ENCODE measurements around the gene TMEM213.
A peak's percentile ranks its signal among the peaks of the same experiment; 100 is the strongest.

The TMEM213 gene

GRCh38 chr7:138885383-138886147 lies 87.8 kb downstream of the TMEM213 start:
- DNase-seq (ENCODE audit: low read depth, low spot score), result no peak
- H3K4me3 ChIP-seq (ENCODE audit: low read depth, low read length), result no peak overlapping the region
- ChIA-PET CTCF (interaction anchor here (0.7 to 12.0 kb wide), 41 partner anchors 8 to 385 kb away, joined by 3 to 207 read pairs (median 4); no protein-coding TSS in a partner anchor), POLR2A (no interaction called here)
- TF ChIP-seq, protein P1, sequence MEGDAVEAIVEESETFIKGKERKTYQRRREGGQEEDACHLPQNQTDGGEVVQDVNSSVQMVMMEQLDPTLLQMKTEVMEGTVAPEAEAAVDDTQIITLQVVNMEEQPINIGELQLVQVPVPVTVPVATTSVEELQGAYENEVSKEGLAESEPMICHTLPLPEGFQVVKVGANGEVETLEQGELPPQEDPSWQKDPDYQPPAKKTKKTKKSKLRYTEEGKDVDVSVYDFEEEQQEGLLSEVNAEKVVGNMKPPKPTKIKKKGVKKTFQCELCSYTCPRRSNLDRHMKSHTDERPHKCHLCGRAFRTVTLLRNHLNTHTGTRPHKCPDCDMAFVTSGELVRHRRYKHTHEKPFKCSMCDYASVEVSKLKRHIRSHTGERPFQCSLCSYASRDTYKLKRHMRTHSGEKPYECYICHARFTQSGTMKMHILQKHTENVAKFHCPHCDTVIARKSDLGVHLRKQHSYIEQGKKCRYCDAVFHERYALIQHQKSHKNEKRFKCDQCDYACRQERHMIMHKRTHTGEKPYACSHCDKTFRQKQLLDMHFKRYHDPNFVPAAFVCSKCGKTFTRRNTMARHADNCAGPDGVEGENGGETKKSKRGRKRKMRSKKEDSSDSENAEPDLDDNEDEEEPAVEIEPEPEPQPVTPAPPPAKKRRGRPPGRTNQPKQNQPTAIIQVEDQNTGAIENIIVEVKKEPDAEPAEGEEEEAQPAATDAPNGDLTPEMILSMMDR (IDR thresholded peaks at IDR 0.05; ENCODE audit: insufficient read depth, low read length, missing control alignments), result no peak

DNA sequence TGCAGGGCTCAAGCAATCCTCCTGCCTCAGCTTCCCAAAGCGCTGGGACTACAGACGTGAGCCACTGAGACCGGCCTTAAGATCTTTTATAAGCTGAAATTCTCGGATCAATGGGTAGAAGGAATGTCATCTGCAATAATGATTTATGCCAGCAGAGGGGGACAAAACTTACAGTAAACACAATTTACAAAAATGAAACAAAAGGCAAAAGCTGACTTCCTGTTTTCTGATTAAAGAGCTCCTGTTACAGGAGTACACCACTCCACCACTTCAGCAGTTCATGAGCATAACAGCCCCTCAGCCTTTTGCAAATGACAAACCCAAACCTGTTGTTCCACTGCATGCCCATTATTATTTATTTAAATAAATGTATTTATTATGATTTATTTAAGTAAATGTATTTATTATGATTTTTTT lies 88.7 kb downstream of the TMEM213 start:
- H3K4me3 ChIP-seq (ENCODE audit: low read depth, low read length), result no peak overlapping the region
- POLR2A ChIA-PET, result no interaction called here
- CTCF ChIA-PET, result interaction anchor here (0.6 to 12.0 kb wide), 50 partner anchors 9 to 384 kb away, joined by 3 to 207 read pairs (median 4); no protein-coding TSS in a partner anchor
- DNase-seq (ENCODE audit: low read depth, low spot score), result no peak
- TF ChIP-seq, protein P1 (IDR thresholded peaks at IDR 0.05; ENCODE audit: insufficient read depth, low read length, missing control alignments), result peak; percentile 22

- TF ChIP-seq, protein P1 (IDR thresholded peaks at IDR 0.05; ENCODE audit: insufficient read depth, low read length, missing control alignments), result no peak
- DNase-seq (ENCODE audit: low read depth, low spot score), result no peak
- ChIA-PET POLR2A (no interaction called here), CTCF (interaction anchor here (0.6 to 12.0 kb wide), 44 partner anchors 8 to 383 kb away, joined by 3 to 207 read pairs (median 4); no protein-coding TSS in a partner anchor)
- no peak overlapping the region for H3K4me3 ChIP-seq (ENCODE audit: low read depth, low read length)
Measured at GRCh38 chr7:138887085-138887710, 89.4 kb downstream of the TMEM213 start.
